Endothelial cell of umbilical vein (primary cell): ENCODE results near the gene CTDP1. TPM values are rescaled to one million over a fixed set of nuclear protein-coding genes. Genes with fewer than 3 reads are reported as not detected.

Source experiments
- BruUV-seq: library from RNA; stranded (reverse); fragments of 400-500 nt; replicated peaks from 2 replicates; lab custom pipeline; 2021; lab: Mats Ljungman, UMichigan
- CTCF ChIA-PET: fragments of 300-600, 350-600 bp; sonication (Branson Sonifier 250); formaldehyde crosslinking; loops from one replicate; lab custom pipeline; 2021; ENCODE audit warnings: antibody characterized with exemption, inconsistent platforms; lab: Charles Lee
- POLR2A ChIA-PET: fragments of 300-600, 350-600 bp; sonication (Branson Sonifier 250); formaldehyde crosslinking; loops from one replicate; lab custom pipeline; 2021; ENCODE audit warnings: antibody characterized with exemption, inconsistent platforms; lab: Charles Lee
- DNase-seq: peaks from one replicate; pipeline ENCODE4 v3.0.0-alpha.2; 2011; ENCODE audit warnings: low read depth, low spot score
- FAIRE-seq: peaks from 2 replicates; lab custom pipeline; 2011; peaks lifted over from hg19 to GRCh38; lab: Jason Lieb, UNC
- H2AFZ ChIP-seq: 2 replicates; pipeline ENCODE4 v1.6.0; 2012; ENCODE audit warnings: low read depth, low read length, control low read depth, inconsistent platforms
- H3K27ac ChIP-seq: 2 replicates; pipeline ENCODE4 v1.5.1; 2011; ENCODE audit warnings: low read depth, mild to moderate bottlenecking, control low read depth, low read length, moderate library complexity; ENCODE audit not compliant: insufficient read depth
- H3K27me3 ChIP-seq, 2 experiments: 2 replicates each; pipeline versions ENCODE4 v1.6.0 to v1.6.1; 2011; ENCODE audit warnings: low read length in 2 of 2, mixed read lengths in 1 of 2; ENCODE audit not compliant: control insufficient read depth in 2 of 2, insufficient read depth in 2 of 2
- H3K36me3 ChIP-seq, 2 experiments: 2 replicates in 1 of 2; 3 replicates in 1 of 2; pipeline ENCODE4 v1.5.1; 2011; ENCODE audit warnings: low read length in 2 of 2, mild to moderate bottlenecking in 1 of 2, moderate library complexity in 1 of 2; ENCODE audit not compliant: control insufficient read depth in 2 of 2, insufficient read depth in 2 of 2; ENCODE audit errors: extremely low read depth in 1 of 2
- H3K4me1 ChIP-seq: 3 replicates; pipeline ENCODE4 v1.5.1; 2011; ENCODE audit warnings: mild to moderate bottlenecking, low read length; ENCODE audit not compliant: control insufficient read depth, insufficient read depth; ENCODE audit errors: extremely low read depth
- H3K4me2 ChIP-seq: 2 replicates; pipeline ENCODE4 v1.6.1; 2011; ENCODE audit warnings: low read length, control low read depth, mixed read lengths; ENCODE audit not compliant: insufficient read depth
- H3K4me3 ChIP-seq, 3 experiments: fragments of 200-600 bp in 1 of 3; sonication (generic), shearing (Covaris generic) in 1 of 3; replicated peaks in 1 of 3; 2 replicates each; pipeline ENCODE4 v1.5.1; 2011 to 2016; ENCODE audit warnings: control low read depth in 3 of 3, low read length in 3 of 3, mild to moderate bottlenecking in 2 of 3, inconsistent platforms in 1 of 3, low read depth in 1 of 3, moderate library complexity in 1 of 3; ENCODE audit not compliant: insufficient read depth in 1 of 3
- H3K79me2 ChIP-seq: 2 replicates; pipeline ENCODE4 v1.6.0; 2012; ENCODE audit warnings: low read length, inconsistent platforms; ENCODE audit not compliant: control insufficient read depth, insufficient read depth
- H3K9ac ChIP-seq: replicated peaks from 2 replicates; pipeline ENCODE3; 2011; ENCODE audit warnings: low read length, control low read depth; ENCODE audit not compliant: insufficient read depth; ENCODE audit errors: extremely low read depth
- H3K9me1 ChIP-seq: replicated peaks from 3 replicates; pipeline ENCODE4 v1.6.0; 2011; ENCODE audit warnings: mild to moderate bottlenecking, low read length; ENCODE audit not compliant: control insufficient read depth, insufficient read depth; ENCODE audit errors: extremely low read depth
- H3K9me3 ChIP-seq: replicated peaks from 2 replicates; pipeline ENCODE4 v1.5.1; 2012; ENCODE audit warnings: low read length, inconsistent platforms; ENCODE audit not compliant: control insufficient read depth, insufficient read depth
- H4K20me1 ChIP-seq: replicated peaks from 2 replicates; pipeline ENCODE3; 2011; ENCODE audit warnings: mild to moderate bottlenecking, low read length; ENCODE audit not compliant: control insufficient read depth, insufficient read depth; ENCODE audit errors: extremely low read depth
- JUN ChIP-seq: IDR thresholded peaks from 2 replicates; pipeline ENCODE4 v1.6.1; 2011; ENCODE audit warnings: borderline replicate concordance, low read depth; ENCODE audit not compliant: insufficient read length, insufficient read depth
- POLR2AphosphoS5 ChIP-seq: IDR thresholded peaks from 2 replicates; pipeline ENCODE4 v1.6.1; 2012; ENCODE audit warnings: low read depth, mild to moderate bottlenecking, control low read depth, low read length, moderate library complexity; ENCODE audit not compliant: insufficient read depth
- dilution Hi-C: fragments of 300-500 bp; cut with MboI; formaldehyde crosslinking; loops from one replicate; pipeline ENCODE4 v1.15.0; 2019; ENCODE audit warnings: low sequenced_read_pairs; ENCODE audit not compliant: extremely low pct_ligation_motif_present
- intact Hi-C: fragments of 100-400 bp; cut with micrococcal nuclease; formaldehyde crosslinking; loops from one replicate; pipeline ENCODE4 v1.10.0; 2022
- polyA plus RNA-seq, 4 experiments: library from polyadenylated mRNA; depleted of rRNA in 3 of 4; stranded (reverse) in 3 of 4; unstranded in 1 of 4; fragments of >200 nt; gene quantifications; 2 replicates each; pipeline versions ENCODE4 v1.2.1 to v1.2.3, GENCODE V29; 2011 to 2012; ENCODE audit warnings: missing spikeins in 1 of 4
- total RNA-seq: library from RNA; stranded (reverse); gene quantifications from 2 replicates; pipeline ENCODE4 v1.2.3, GENCODE V29; 2021

The CTDP1 gene
- total and polyA plus RNA-seq, 2 donors (not counting 3 experiments of a cell fraction or from before 2014, with no cell fraction given) = 15.3 to 27.6 TPM

DNA sequence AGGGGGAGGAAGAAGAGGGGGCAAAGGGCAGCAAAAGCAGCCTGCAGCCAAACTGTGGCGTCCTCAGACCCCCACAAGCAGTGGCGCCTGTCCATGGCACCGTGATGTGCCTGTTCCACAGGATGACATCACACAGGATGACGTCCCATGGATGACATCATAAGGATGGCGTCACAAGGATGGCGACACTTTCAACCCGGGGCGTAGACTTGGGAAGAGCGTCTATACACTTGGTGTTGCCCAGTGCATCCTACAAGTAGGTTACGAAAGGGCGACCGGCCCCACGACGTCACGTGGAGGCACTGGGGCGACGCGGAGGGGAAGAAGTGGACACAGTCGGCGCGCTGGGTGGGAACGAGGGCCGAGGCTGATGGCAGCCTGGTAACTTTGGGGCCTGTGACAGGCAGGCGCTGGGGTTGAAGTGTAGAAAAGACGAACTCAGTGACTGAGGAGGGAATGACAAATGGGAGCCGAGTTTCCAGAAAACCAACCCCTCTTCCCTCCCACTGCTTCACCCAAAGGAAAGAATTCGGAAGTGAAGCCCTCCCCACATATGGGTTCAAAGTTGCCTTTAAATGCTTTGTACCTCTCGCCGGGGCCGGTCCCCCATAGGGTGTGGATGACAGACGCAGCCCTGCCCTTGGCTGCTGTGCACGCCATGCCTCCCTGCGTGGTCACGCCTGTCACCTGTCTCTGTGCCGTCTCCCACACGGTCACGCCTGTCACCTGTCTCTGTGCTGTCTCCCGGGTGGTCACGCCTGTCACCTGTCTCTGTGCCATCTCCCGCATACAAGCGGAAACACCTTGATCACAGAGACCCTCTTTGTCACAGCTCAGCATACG lies 104.7 kb downstream of the CTDP1 start:
- Histone ChIP-seq H3K9ac (no peak overlapping the region), H4K20me1 (no peaks in the 10 kb centered on the region), H3K79me2 (no peaks in the 10 kb centered on the region), H3K36me3 (no peaks in the 10 kb centered on the region), H3K27me3 (peaks cover 12 to 15% of the 10 kb centered on the region in 2 experiments), H3K9me1 (no peaks in the 10 kb centered on the region), H3K9me3 (no peaks in the 10 kb centered on the region), H3K4me3 (no peak overlapping the region), H3K4me1 (no peaks in the 10 kb centered on the region), H3K27ac (no peak overlapping the region), H3K4me2 (no peak overlapping the region), H2AFZ (no peak overlapping the region)
- intact Hi-C loops = no loop called here
- peak; percentile 6 for TF ChIP-seq JUN
- no peak for TF ChIP-seq POLR2AphosphoS5
- no TSS peak for BruUV-seq
- CTCF ChIA-PET = no interaction called here
- DNase-seq (no peak), FAIRE-seq (no peak)
- dilution Hi-C loops = no loop called here
- POLR2A ChIA-PET = no interaction called here

DNA sequence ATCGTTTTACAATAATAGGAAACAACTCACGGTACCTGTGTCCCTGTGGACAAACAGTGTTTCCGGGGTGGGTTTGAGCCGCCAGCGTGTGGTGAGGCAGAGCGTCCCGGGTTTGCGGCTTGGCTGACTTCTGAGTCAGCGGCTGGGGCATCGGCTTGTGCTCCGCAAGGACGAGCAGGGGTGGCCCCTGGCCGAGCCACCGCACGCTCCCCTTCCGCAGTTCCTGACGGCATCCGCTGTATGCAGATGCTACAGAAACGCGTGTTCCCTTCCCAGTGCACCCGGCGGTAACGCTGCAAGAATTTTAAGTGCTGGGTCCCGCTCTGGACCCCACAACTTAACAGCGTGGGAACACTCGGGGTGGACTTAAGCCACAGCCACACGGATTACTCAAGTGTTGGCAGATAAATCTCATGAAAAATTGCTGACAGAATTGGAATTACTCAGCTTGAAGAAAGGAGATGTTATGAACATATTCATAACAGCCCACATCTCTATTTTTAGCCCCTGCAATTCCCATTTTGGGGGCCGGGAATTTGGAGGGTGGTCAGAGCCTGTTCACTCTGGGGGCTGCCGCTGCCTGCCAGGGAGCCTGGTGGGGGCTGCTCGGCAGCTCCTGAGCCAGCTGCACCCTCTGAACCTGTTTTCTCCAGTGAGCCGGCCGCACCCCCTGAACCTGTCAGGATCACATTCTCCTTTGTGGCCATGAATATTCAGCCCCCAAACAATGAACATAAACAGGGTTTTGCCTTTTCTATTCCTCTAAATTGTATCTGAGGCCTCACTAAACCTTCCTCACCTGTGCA lies 105.6 kb downstream of the CTDP1 start:
- TF ChIP-seq JUN = no peak
- TF ChIP-seq POLR2AphosphoS5 = no peak
- FAIRE-seq = no peak
- BruUV-seq = no TSS peak
- ChIA-PET POLR2A (no interaction called here), CTCF (no interaction called here)
- Histone ChIP-seq H3K27ac (no peak overlapping the region), H3K36me3 (no peaks in the 10 kb centered on the region), H3K4me1 (no peaks in the 10 kb centered on the region), H3K79me2 (no peaks in the 10 kb centered on the region), H2AFZ (no peak overlapping the region), H3K27me3 (peaks cover 12 to 15% of the 10 kb centered on the region in 2 experiments), H3K9ac (no peak overlapping the region), H3K4me2 (no peak overlapping the region), H3K9me1 (no peaks in the 10 kb centered on the region), H3K9me3 (no peaks in the 10 kb centered on the region), H4K20me1 (no peaks in the 10 kb centered on the region), H3K4me3 (no peak overlapping the region)
- dilution Hi-C loops = no loop called here
- intact Hi-C loops = no loop called here
- no peak for DNase-seq
